ENCODE results near the gene GLB1L3. TPM values are rescaled to one million over a fixed set of nuclear protein-coding genes. Genes with fewer than 3 reads are reported as not detected.

The GLB1L3 gene
- total and polyA plus RNA-seq, 2 donors (not counting 3 experiments of a cell fraction or from before 2014, with no cell fraction given) = not detected

DNA sequence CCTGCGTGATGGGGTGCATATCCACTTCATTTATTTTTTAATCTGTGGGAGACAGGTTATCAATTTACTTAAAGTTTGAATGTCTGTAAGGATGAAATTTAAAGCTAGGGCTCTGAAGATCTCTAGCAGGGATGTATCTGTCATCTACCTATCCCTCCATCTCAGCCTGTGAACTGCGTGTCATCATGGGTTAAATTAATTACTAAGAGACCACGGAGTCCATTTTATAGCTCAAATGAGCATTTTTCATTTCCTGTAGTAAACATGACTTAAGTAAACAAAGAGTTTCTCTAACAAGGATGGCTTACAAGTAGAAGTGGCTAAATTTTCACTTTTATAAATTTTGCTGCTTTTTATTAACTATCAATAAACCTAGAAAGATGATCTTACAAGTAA lies 2.9 kb upstream of the GLB1L3 start:
- Histone ChIP-seq H3K36me3 (ENCODE audit: control insufficient read depth in 2 of 2, extremely low read depth in 1 of 2, insufficient read depth in 2 of 2, low read length in 2 of 2) (no peaks in the 10 kb centered on the region), H3K9me3 (replicated peaks; ENCODE audit: control insufficient read depth, insufficient read depth, low read length) (no peaks in the 10 kb centered on the region), H3K4me2 (ENCODE audit: insufficient read depth, low read length) (no peak overlapping the region), H3K4me1 (ENCODE audit: control insufficient read depth, extremely low read depth, insufficient read depth, low read length) (peaks cover 2% of the 10 kb centered on the region), H3K9ac (replicated peaks; ENCODE audit: extremely low read depth, insufficient read depth, low read length) (no peak overlapping the region), H4K20me1 (replicated peaks; ENCODE audit: control insufficient read depth, extremely low read depth, insufficient read depth, low read length) (no peaks in the 10 kb centered on the region), H3K27me3 (ENCODE audit: control insufficient read depth in 2 of 2, insufficient read depth in 2 of 2, low read length in 2 of 2) (peaks cover 49 to 62% of the 10 kb centered on the region in 2 experiments), H3K79me2 (ENCODE audit: control insufficient read depth, insufficient read depth, low read length) (no peaks in the 10 kb centered on the region), H3K27ac (ENCODE audit: insufficient read depth, low read depth, low read length) (no peak overlapping the region), H2AFZ (ENCODE audit: low read depth, low read length) (no peak overlapping the region), H3K4me3 (replicated peaks in 1 of 3; ENCODE audit: insufficient read depth in 1 of 3, low read depth in 1 of 3, low read length in 3 of 3) (no peak overlapping the region), H3K9me1 (replicated peaks; ENCODE audit: control insufficient read depth, extremely low read depth, insufficient read depth, low read length) (no peaks in the 10 kb centered on the region)
- intact Hi-C loops (cut with micrococcal nuclease) (loop anchor here (1.0 kb wide), 1 partner anchor 19 kb away; no protein-coding TSS in a partner anchor), dilution Hi-C loops (cut with MboI; ENCODE audit: extremely low pct_ligation_motif_present, low sequenced_read_pairs) (no loop called here)
- TF ChIP-seq POLR2A (IDR thresholded peaks at IDR 0.05; ENCODE audit: low read depth, low read length) (no peak), EZH2 (IDR thresholded peaks at IDR 0.05; ENCODE audit: borderline replicate concordance, low read depth, low read length, severe bottlenecking) (no peak), FOS (IDR thresholded peaks at IDR 0.05; ENCODE audit: borderline replicate concordance, insufficient read depth, low read length) (no peak), MYC (IDR thresholded peaks at IDR 0.05; ENCODE audit: low read depth, low read length) (no peak), POLR2AphosphoS5 (IDR thresholded peaks at IDR 0.05; ENCODE audit: insufficient read depth, low read depth, low read length) (no peak), CTCF (IDR thresholded peaks at IDR 0.05; ENCODE audit: extremely low read depth in 1 of 2, insufficient read depth in 1 of 2, low read depth in 1 of 2, low read length in 2 of 2) (no peak), JUN (IDR thresholded peaks at IDR 0.05; ENCODE audit: borderline replicate concordance, insufficient read depth, insufficient read length, low read depth) (no peak), GATA2 (IDR thresholded peaks at IDR 0.05; ENCODE audit: insufficient read depth, insufficient read length, low read depth, low read length) (no peak)
- TF ChIP-seq, protein P1, sequence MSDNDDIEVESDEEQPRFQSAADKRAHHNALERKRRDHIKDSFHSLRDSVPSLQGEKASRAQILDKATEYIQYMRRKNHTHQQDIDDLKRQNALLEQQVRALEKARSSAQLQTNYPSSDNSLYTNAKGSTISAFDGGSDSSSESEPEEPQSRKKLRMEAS (IDR thresholded peaks at IDR 0.05; ENCODE audit: insufficient read depth, insufficient read length) = no peak
- DNase-seq (ENCODE audit: low read depth, low spot score) (no peak), FAIRE-seq (no peak)
- ChIA-PET POLR2A (no interaction called here), CTCF (interaction anchor here (1.0 to 1.9 kb wide), 3 partner anchors 9 to 20 kb away, joined by 4 to 6 read pairs (median 4); partner anchors contain the start of gene ACAD8)
- BruUV-seq (replicated peaks) = no TSS peak
